Loucy (cell line): Measurements from ENCODE around the gene ACOXL.
"Not testable (repeated sequence)": the region's sequence is repeated elsewhere in the genome, so short reads cannot be mapped to it uniquely, and the experiment has no call there.

ENCODE experiments used
- H2AFZ ChIP-seq: fragments of 200-600 bp; sonication (generic); 2 replicates; pipeline ENCODE4 v1.6.0; 2016; ENCODE audit warnings: antibody characterized with exemption, mild to moderate bottlenecking, low read length, moderate library complexity
- H3F3A ChIP-seq: fragments of 200-600 bp; 2 replicates; pipeline ENCODE4 v1.6.0; 2016; ENCODE audit warnings: antibody characterized with exemption, low read depth, mild to moderate bottlenecking
- H3K27me3 ChIP-seq: fragments of 200-600 bp; sonication (generic); 2 replicates; pipeline ENCODE4 v1.6.1; 2014; ENCODE audit warnings: low read length, mild to moderate bottlenecking; ENCODE audit not compliant: insufficient read depth, poor library complexity, severe bottlenecking
- H3K36me3 ChIP-seq: fragments of 200-600 bp; sonication (generic); 2 replicates; pipeline ENCODE4 v1.6.1; 2016; ENCODE audit warnings: low read length; ENCODE audit not compliant: insufficient read depth
- H3K4me1 ChIP-seq: fragments of 200-600 bp; sonication (generic); 2 replicates; pipeline ENCODE4 v1.5.1; 2014; ENCODE audit warnings: low read length, mild to moderate bottlenecking; ENCODE audit not compliant: insufficient read depth, poor library complexity, severe bottlenecking
- H3K4me2 ChIP-seq: fragments of 200-600 bp; sonication (generic); 2 replicates; pipeline ENCODE4 v1.6.0; 2014; ENCODE audit warnings: antibody characterized with exemption, low read length, low read depth, mild to moderate bottlenecking; ENCODE audit not compliant: poor library complexity, severe bottlenecking
- H3K4me3 ChIP-seq: fragments of 200-600 bp; sonication (generic); 2 replicates; pipeline ENCODE4 v1.5.1; 2014; ENCODE audit warnings: low read length, mild to moderate bottlenecking, mixed read lengths; ENCODE audit not compliant: poor library complexity, severe bottlenecking
- H3K79me2 ChIP-seq: fragments of 200-600 bp; sonication (generic); 2 replicates; pipeline ENCODE4 v1.6.1; 2014; ENCODE audit warnings: low read length; ENCODE audit not compliant: insufficient read depth
- H3K9ac ChIP-seq: fragments of 200-600 bp; sonication (generic); 2 replicates; pipeline ENCODE4 v1.6.0; 2014; ENCODE audit warnings: mild to moderate bottlenecking, low read depth, low read length, moderate library complexity; ENCODE audit not compliant: poor library complexity, severe bottlenecking
- H3K9me2 ChIP-seq: fragments of 200-600 bp; sonication (generic); replicated peaks from 2 replicates; pipeline ENCODE4 v1.6.1; 2016; ENCODE audit warnings: low read depth, low read length, mixed read lengths
- H3K9me3 ChIP-seq: fragments of 200-600 bp; sonication (generic); 2 replicates; pipeline ENCODE4 v1.6.1; 2014; ENCODE audit warnings: mild to moderate bottlenecking, antibody characterized with exemption, low read length, low read depth; ENCODE audit not compliant: insufficient read depth
- H4K20me1 ChIP-seq: fragments of 200-600 bp; sonication (generic); 2 replicates; pipeline ENCODE4 v1.6.0; 2014; ENCODE audit warnings: antibody characterized with exemption, low read length, mild to moderate bottlenecking; ENCODE audit not compliant: insufficient read depth, poor library complexity, severe bottlenecking
- EZH2phosphoT487 ChIP-seq: fragments of 200-600 bp; IDR thresholded peaks from 2 replicates; pipeline ENCODE4 v1.6.1; 2018; ENCODE audit warnings: antibody characterized with exemption, mild to moderate bottlenecking, moderate library complexity, borderline replicate concordance
- TF ChIP-seq, protein P1 (sequence below): fragments of 200-600 bp; sonication (generic); conservative IDR thresholded peaks from 2 replicates; pipeline ENCODE4 v1.5.1; 2014; ENCODE audit warnings: mild to moderate bottlenecking, antibody characterized with exemption, low read length

ACOXL gene

GRCh38 chr2:110688594-110689091 is 43.7 kb upstream of the ACOXL start:
- H3F3A ChIP-seq, result no peaks in the 10 kb centered on the region

DNA sequence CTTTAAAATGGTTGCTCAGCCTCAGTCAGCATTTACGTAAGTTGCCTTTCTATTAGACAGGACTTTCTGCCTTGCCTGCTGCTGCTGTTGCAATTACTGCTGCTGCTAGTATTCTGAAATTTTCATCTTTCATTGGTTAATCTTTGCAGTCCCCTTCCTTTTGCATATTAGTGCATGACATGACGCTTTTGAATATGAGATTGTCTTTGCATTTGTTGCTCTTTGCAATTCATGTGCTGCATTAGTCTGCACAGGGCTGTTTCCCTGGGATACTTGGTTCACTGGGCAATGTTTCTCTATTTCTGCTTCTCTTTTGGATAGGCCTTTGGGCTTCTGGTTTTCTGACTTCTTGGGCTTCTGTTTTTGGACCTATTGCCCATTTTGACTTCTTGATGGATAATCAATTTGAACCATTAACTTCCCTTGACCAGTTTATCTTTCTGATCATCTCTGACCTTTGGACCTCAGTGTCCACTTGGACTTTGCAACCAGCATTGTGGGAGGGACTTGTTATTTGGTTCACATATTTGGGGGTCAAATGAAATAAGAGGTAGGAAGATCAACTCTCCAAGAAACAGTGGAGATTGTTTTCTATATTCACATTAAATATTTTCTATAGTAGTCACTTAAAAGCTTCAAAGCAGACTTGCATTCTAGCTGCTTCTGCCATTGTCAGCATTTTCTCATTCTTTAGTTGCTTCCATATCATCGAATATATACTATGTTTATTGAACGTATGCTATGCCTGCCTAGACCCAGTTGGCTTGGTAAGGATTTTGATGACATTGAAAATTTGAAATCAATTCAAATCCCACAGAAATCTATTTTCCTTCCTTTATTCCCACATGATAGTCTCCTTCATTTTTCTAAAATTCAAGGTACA is 42.0 kb upstream of the ACOXL start:
- Histone ChIP-seq H3K79me2 (no peaks in the 10 kb centered on the region), H3K9ac (no peak overlapping the region), H3K36me3 (no peaks in the 10 kb centered on the region), H2AFZ (no peak overlapping the region), H3F3A (no peaks in the 10 kb centered on the region), H3K27me3 (no peaks in the 10 kb centered on the region), H3K4me1 (peaks cover 22% of the 10 kb centered on the region), H4K20me1 (no peaks in the 10 kb centered on the region), H3K4me2 (no peak overlapping the region), H3K9me3 (peaks cover 8% of the 10 kb centered on the region; the same call in 1 of the 2 replicates), H3K9me2 (no peaks in the 10 kb centered on the region), H3K4me3 (no peak overlapping the region)
- TF ChIP-seq EZH2phosphoT487, result no peak
- TF ChIP-seq, protein P1, sequence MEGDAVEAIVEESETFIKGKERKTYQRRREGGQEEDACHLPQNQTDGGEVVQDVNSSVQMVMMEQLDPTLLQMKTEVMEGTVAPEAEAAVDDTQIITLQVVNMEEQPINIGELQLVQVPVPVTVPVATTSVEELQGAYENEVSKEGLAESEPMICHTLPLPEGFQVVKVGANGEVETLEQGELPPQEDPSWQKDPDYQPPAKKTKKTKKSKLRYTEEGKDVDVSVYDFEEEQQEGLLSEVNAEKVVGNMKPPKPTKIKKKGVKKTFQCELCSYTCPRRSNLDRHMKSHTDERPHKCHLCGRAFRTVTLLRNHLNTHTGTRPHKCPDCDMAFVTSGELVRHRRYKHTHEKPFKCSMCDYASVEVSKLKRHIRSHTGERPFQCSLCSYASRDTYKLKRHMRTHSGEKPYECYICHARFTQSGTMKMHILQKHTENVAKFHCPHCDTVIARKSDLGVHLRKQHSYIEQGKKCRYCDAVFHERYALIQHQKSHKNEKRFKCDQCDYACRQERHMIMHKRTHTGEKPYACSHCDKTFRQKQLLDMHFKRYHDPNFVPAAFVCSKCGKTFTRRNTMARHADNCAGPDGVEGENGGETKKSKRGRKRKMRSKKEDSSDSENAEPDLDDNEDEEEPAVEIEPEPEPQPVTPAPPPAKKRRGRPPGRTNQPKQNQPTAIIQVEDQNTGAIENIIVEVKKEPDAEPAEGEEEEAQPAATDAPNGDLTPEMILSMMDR, result no peak

More at GRCh38 chr2:110688594-110689091, 43.7 kb upstream of the ACOXL start:
- H3K4me2 ChIP-seq, result no peak overlapping the region
- H3K27me3 ChIP-seq, result no peaks in the 10 kb centered on the region
- no peak overlapping the region for H2AFZ ChIP-seq
- no peaks in the 10 kb centered on the region for H4K20me1 ChIP-seq
- TF ChIP-seq, protein P1, result no peak
- TF ChIP-seq EZH2phosphoT487, result no peak
- H3K79me2 ChIP-seq, result no peaks in the 10 kb centered on the region
- H3K4me1 ChIP-seq, result peaks cover 11% of the 10 kb centered on the region
- no peaks in the 10 kb centered on the region for H3K36me3 ChIP-seq
- no peak overlapping the region for H3K4me3 ChIP-seq
- H3K9me3 ChIP-seq, result peaks cover 8% of the 10 kb centered on the region; the same call in 1 of the 2 replicates
- H3K9ac ChIP-seq, result no peak overlapping the region
- H3K9me2 ChIP-seq, result no peaks in the 10 kb centered on the region

DNA sequence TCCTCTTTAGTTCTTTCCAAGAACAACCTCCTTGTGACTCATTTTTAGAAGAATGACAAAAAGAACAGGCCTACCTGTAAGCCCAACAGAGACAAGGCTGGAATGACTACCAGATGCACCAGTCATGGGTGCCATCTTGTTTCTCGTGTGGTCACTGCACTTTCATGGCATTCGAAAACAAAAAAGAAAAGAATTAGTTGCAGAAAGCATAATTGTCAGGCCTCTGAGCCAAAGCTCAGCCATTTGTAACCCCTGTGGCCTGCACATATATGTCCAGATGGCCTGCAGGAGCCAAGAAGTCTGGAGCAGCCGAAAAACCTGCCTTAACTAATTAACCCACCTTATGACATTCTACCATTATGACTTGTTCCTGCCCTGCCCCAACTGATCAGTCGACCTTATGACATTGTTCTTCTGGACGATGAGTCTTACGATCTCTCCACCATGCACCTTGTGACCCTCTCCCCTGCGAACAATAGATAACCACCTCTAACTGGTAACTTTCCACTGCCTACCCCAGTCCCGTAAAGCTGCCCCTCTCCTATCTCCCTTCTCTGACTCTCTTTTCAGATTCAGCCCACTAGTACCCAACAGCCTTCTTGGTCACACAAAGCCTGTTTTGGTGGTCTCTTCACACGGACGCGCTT is 40.6 kb upstream of the ACOXL start:
- no peaks in the 10 kb centered on the region for H3K36me3 ChIP-seq
- H3K27me3 ChIP-seq, result no peaks in the 10 kb centered on the region
- no peaks in the 10 kb centered on the region for H3K9me2 ChIP-seq
- H2AFZ ChIP-seq, result no peak overlapping the region
- no peaks in the 10 kb centered on the region for H4K20me1 ChIP-seq
- H3K9ac ChIP-seq, result no peak overlapping the region
- peaks cover 8% of the 10 kb centered on the region; the same call in 1 of the 2 replicates for H3K9me3 ChIP-seq
- TF ChIP-seq EZH2phosphoT487, result no peak
- TF ChIP-seq, protein P1, result no peak
- H3K4me3 ChIP-seq, result no peak overlapping the region
- H3K4me2 ChIP-seq, result no peak overlapping the region
- H3K79me2 ChIP-seq, result no peaks in the 10 kb centered on the region
- H3F3A ChIP-seq, result no peaks in the 10 kb centered on the region
- H3K4me1 ChIP-seq, result peaks cover 19% of the 10 kb centered on the region

- not testable (repeated sequence) for H4K20me1 ChIP-seq, H3K9me2 ChIP-seq, H3F3A ChIP-seq, H3K36me3 ChIP-seq, H3K9me3 ChIP-seq, H3K79me2 ChIP-seq, H3K27me3 ChIP-seq
- peak overlapping the region; percentile 65 for H3K4me2 ChIP-seq
- peak overlapping the region; percentile 51 for H3K9ac ChIP-seq
- H2AFZ ChIP-seq, result peak overlapping the region; percentile 14
- H3K4me1 ChIP-seq, result peaks cover 19% of the 10 kb centered on the region
- peak overlapping the region; percentile 43 for H3K4me3 ChIP-seq
Observed at GRCh38 chr2:110695146-110695898, 37.1 kb upstream of the ACOXL start.
